H9 (cell line): ENCODE results near the gene DCHS2. TPM values are rescaled to one million over a fixed set of nuclear protein-coding genes. Genes with fewer than 3 reads are reported as not detected.

Source experiments
- DNase-seq: peaks from one replicate; pipeline ENCODE4 v3.0.0-alpha.2; 2017
- H2AFZ ChIP-seq: one replicate; pipeline ENCODE4 v1.6.1; 2013; ENCODE audit warnings: mild to moderate bottlenecking, low read length, control low read depth, moderate library complexity
- H2AK5ac ChIP-seq: 2 replicates; pipeline ENCODE4 v1.6.1; 2013; ENCODE audit warnings: low read length, control low read depth, mixed read lengths; ENCODE audit not compliant: insufficient read length
- H2BK120ac ChIP-seq: one replicate; pipeline ENCODE4 v1.6.1; 2013; ENCODE audit warnings: low read depth, mild to moderate bottlenecking, low read length, control low read depth, inconsistent platforms; ENCODE audit not compliant: poor library complexity, severe bottlenecking
- H2BK12ac ChIP-seq: 2 replicates; pipeline ENCODE4 v1.6.1; 2013; ENCODE audit warnings: low read length, control low read depth, mixed read lengths, low read depth; ENCODE audit not compliant: insufficient read length
- H2BK15ac ChIP-seq: 2 replicates; pipeline ENCODE4 v1.6.1; 2013; ENCODE audit warnings: low read depth, low read length, control low read depth
- H2BK20ac ChIP-seq: one replicate; pipeline ENCODE4 v1.6.1; 2013; ENCODE audit warnings: low read depth, mild to moderate bottlenecking, low read length, control low read depth, inconsistent platforms; ENCODE audit not compliant: poor library complexity, severe bottlenecking
- H2BK5ac ChIP-seq: 2 replicates; pipeline ENCODE4 v1.6.1; 2013; ENCODE audit warnings: low read length, control low read depth, mixed read lengths; ENCODE audit not compliant: insufficient read length
- H3K14ac ChIP-seq: 2 replicates; pipeline ENCODE4 v1.6.1; 2013; ENCODE audit warnings: low read length, control low read depth; ENCODE audit not compliant: insufficient read depth
- H3K18ac ChIP-seq: 2 replicates; pipeline ENCODE4 v1.6.1; 2013; ENCODE audit warnings: low read depth, mild to moderate bottlenecking, mixed read lengths, low read length, control low read depth; ENCODE audit not compliant: insufficient read length
- H3K23ac ChIP-seq: 2 replicates; pipeline ENCODE4 v1.6.1; 2013; ENCODE audit warnings: low read length, control low read depth, mixed read lengths, low read depth; ENCODE audit not compliant: insufficient read length
- H3K23me2 ChIP-seq: 2 replicates; pipeline ENCODE4 v1.6.1; 2013; ENCODE audit warnings: low read depth, mild to moderate bottlenecking, mixed read lengths, low read length, control low read depth; ENCODE audit not compliant: insufficient read length, poor library complexity, severe bottlenecking
- H3K27ac ChIP-seq: 2 replicates; pipeline ENCODE4 v1.5.1; 2013; ENCODE audit warnings: low read length, control low read depth, mixed read lengths, low read depth; ENCODE audit not compliant: insufficient read length
- H3K27me3 ChIP-seq: 2 replicates; pipeline ENCODE4 v1.6.1; 2013; ENCODE audit warnings: low read length, control low read depth, inconsistent platforms; ENCODE audit not compliant: insufficient read depth
- H3K4ac ChIP-seq: 2 replicates; pipeline ENCODE4 v1.6.1; 2013; ENCODE audit warnings: low read depth, mild to moderate bottlenecking, control low read depth, inconsistent platforms, low read length, moderate library complexity
- H3K4me1 ChIP-seq: 2 replicates; pipeline ENCODE4 v1.6.1; 2013; ENCODE audit warnings: low read length, control low read depth, inconsistent platforms; ENCODE audit not compliant: insufficient read depth
- H3K4me2 ChIP-seq: 2 replicates; pipeline ENCODE4 v1.6.1; 2013; ENCODE audit warnings: low read length, control low read depth, mixed read lengths; ENCODE audit not compliant: insufficient read length, insufficient read depth
- H3K56ac ChIP-seq: 2 replicates; pipeline ENCODE4 v1.6.1; 2013; ENCODE audit warnings: low read depth, mild to moderate bottlenecking, mixed read lengths, low read length, control low read depth; ENCODE audit not compliant: insufficient read length
- H3K79me1 ChIP-seq: 2 replicates; pipeline ENCODE4 v1.6.1; 2013; ENCODE audit warnings: low read depth, mild to moderate bottlenecking, moderate library complexity, low read length, control low read depth, inconsistent platforms; ENCODE audit not compliant: insufficient read depth, poor library complexity, severe bottlenecking
- H3K79me2 ChIP-seq: 2 replicates; pipeline ENCODE4 v1.6.1; 2013; ENCODE audit warnings: low read length, control low read depth, inconsistent platforms; ENCODE audit not compliant: insufficient read depth
- H3K9ac ChIP-seq: 2 replicates; pipeline ENCODE4 v1.6.1; 2013; ENCODE audit warnings: low read length, control low read depth, mixed read lengths; ENCODE audit not compliant: insufficient read length; ENCODE audit errors: extremely low read depth
- H3K9me3 ChIP-seq: one replicate; pipeline ENCODE4 v1.6.1; 2013; ENCODE audit warnings: low read depth, low read length, inconsistent platforms; ENCODE audit not compliant: control insufficient read depth
- H3T11ph ChIP-seq: one replicate; pipeline ENCODE4 v1.6.1; 2013; ENCODE audit warnings: mild to moderate bottlenecking, low read length, control low read depth, inconsistent platforms
- H4K20me1 ChIP-seq: one replicate; pipeline ENCODE4 v1.6.1; 2013; ENCODE audit not compliant: control insufficient read depth, insufficient read length, insufficient read depth
- H4K5ac ChIP-seq: 2 replicates; pipeline ENCODE4 v1.6.1; 2013; ENCODE audit warnings: low read depth, mild to moderate bottlenecking, mixed read lengths, low read length, control low read depth; ENCODE audit not compliant: insufficient read length
- H4K8ac ChIP-seq: replicated peaks from 2 replicates; pipeline ENCODE4 v1.6.1; 2013; ENCODE audit warnings: low read length, control low read depth, mixed read lengths, low read depth; ENCODE audit not compliant: insufficient read length
- H4K91ac ChIP-seq: 2 replicates; pipeline ENCODE4 v1.6.1; 2013; ENCODE audit warnings: low read depth, mild to moderate bottlenecking, moderate library complexity, mixed read lengths, low read length, control low read depth; ENCODE audit not compliant: insufficient read length
- H3K27ac Mint-ChIP-seq, 3 experiments: 2 replicates in 2 of 3; 3 replicates in 1 of 3; pipeline ENCODE4 v1.8.0; 2020 to 2021; ENCODE audit warnings: mixed read lengths in 3 of 3, mild to moderate bottlenecking in 1 of 3, moderate library complexity in 1 of 3
- H3K27me3 Mint-ChIP-seq: 2 replicates; pipeline ENCODE4 v1.8.0; 2021; ENCODE audit warnings: low read depth, mild to moderate bottlenecking, moderate library complexity, mixed read lengths
- H3K36me3 Mint-ChIP-seq, 3 experiments: 2 replicates in 2 of 3; 3 replicates in 1 of 3; pipeline ENCODE4 v1.8.0; 2020 to 2021; ENCODE audit warnings: low read depth in 3 of 3, mixed read lengths in 3 of 3; ENCODE audit not compliant: insufficient read depth in 1 of 3
- H3K4me1 Mint-ChIP-seq, 2 experiments: 2 replicates each; pipeline ENCODE4 v1.8.0; 2020; ENCODE audit warnings: mixed read lengths in 2 of 2
- H3K4me3 Mint-ChIP-seq, 2 experiments: 2 replicates in 1 of 2; 3 replicates in 1 of 2; pipeline ENCODE4 v1.8.0; 2020 to 2021; ENCODE audit warnings: mild to moderate bottlenecking in 2 of 2, mixed read lengths in 2 of 2, moderate library complexity in 1 of 2
- H3K9me3 Mint-ChIP-seq, 2 experiments: 2 replicates in 1 of 2; 3 replicates in 1 of 2; pipeline ENCODE4 v1.8.0; 2020; ENCODE audit warnings: mild to moderate bottlenecking in 2 of 2, mixed read lengths in 2 of 2, moderate library complexity in 1 of 2
- WGBS: extraction: QIAGEN DNeasy Blood & Tissue Kit; methylation state at CpG from one replicate; pipeline ENCODE4 v1.1.7; 2013; ENCODE audit warnings: missing lambda C conversion rate, low lambda C conversion rate, mixed read lengths; ENCODE audit not compliant: insufficient read length; ENCODE audit errors: extremely low coverage; 5-methylcytosine and 5-hydroxymethylcytosine counted together
- total RNA-seq: library from RNA; stranded (reverse); gene quantifications from 2 replicates; pipeline ENCODE4 v1.2.1, GENCODE V29; 2021
- TF ChIP-seq, protein P1 (sequence below): fragments of 200-600 bp; sonication (generic); conservative IDR thresholded peaks from 3 replicates; pipeline ENCODE4 v1.8.0; 2021; ENCODE audit warnings: antibody characterized with exemption, mild to moderate bottlenecking

The DCHS2 gene
- total RNA-seq, 1 experiment from 2014 or later: 0.57 TPM

- Histone ChIP-seq H2BK15ac (no peak overlapping the region), H3K23me2 (no peaks in the 10 kb centered on the region), H3K79me1 (no peaks in the 10 kb centered on the region), H3K56ac (no peak overlapping the region), H4K8ac (no peak overlapping the region), H2BK12ac (no peak overlapping the region), H3K18ac (no peak overlapping the region), H4K91ac (no peak overlapping the region), H3K9me3 (no peaks in the 10 kb centered on the region), H3K4me1 (no peaks in the 10 kb centered on the region), H3K27ac (no peak overlapping the region), H2BK5ac (no peak overlapping the region), H4K20me1 (no peaks in the 10 kb centered on the region), H2BK120ac (no peak overlapping the region), H2AK5ac (no peak overlapping the region), H3K4me2 (no peak overlapping the region), H4K5ac (no peak overlapping the region), H3K4ac (no peak overlapping the region), H3K14ac (no peak overlapping the region), H3K23ac (no peak overlapping the region), H3K9ac (no peak overlapping the region), H2AFZ (no peak overlapping the region), H3K27me3 (no peaks in the 10 kb centered on the region), H2BK20ac (no peak overlapping the region), H3K79me2 (no peaks in the 10 kb centered on the region), H3T11ph (no peak overlapping the region)
- TF ChIP-seq, protein P1, sequence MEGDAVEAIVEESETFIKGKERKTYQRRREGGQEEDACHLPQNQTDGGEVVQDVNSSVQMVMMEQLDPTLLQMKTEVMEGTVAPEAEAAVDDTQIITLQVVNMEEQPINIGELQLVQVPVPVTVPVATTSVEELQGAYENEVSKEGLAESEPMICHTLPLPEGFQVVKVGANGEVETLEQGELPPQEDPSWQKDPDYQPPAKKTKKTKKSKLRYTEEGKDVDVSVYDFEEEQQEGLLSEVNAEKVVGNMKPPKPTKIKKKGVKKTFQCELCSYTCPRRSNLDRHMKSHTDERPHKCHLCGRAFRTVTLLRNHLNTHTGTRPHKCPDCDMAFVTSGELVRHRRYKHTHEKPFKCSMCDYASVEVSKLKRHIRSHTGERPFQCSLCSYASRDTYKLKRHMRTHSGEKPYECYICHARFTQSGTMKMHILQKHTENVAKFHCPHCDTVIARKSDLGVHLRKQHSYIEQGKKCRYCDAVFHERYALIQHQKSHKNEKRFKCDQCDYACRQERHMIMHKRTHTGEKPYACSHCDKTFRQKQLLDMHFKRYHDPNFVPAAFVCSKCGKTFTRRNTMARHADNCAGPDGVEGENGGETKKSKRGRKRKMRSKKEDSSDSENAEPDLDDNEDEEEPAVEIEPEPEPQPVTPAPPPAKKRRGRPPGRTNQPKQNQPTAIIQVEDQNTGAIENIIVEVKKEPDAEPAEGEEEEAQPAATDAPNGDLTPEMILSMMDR: no peak
- Mint-ChIP-seq H3K27me3 (no peaks in the 10 kb centered on the region), H3K9me3 (no peaks in the 10 kb centered on the region), H3K27ac (no peak overlapping the region), H3K4me3 (no peak overlapping the region), H3K4me1 (peaks cover 7 to 9% of the 10 kb centered on the region in 2 experiments), H3K36me3 (0 out of 7 replicates have a peak, but pooled peaks cover 0 to 1% (median 0%) of the 10 kb centered on the region in 3 experiments)
- no peak for DNase-seq
- WGBS: no CpG with 5 or more reads among the region's 6 CpGs
Measured at GRCh38 chr4:154456240-154456639, 35.4 kb downstream of the DCHS2 start.
